Activated CD4-positive, alpha-beta T cell treated with anti-CD3 and anti-CD28 coated beads for 24 hours (primary cell): ENCODE measurements around the gene USP4.
A peak's percentile ranks its signal among the peaks of the same experiment; 100 is the strongest.
"Not testable (repeated sequence)": the region's sequence is repeated elsewhere in the genome, so short reads cannot be mapped to it uniquely, and the experiment has no call there.

Experiments
- DNase-seq, 2 donors: peaks; one replicate each; pipeline ENCODE4 v3.0.0-alpha.2; 2020; ENCODE audit warnings: low read depth in 2 of 2

Gene USP4, protein sequence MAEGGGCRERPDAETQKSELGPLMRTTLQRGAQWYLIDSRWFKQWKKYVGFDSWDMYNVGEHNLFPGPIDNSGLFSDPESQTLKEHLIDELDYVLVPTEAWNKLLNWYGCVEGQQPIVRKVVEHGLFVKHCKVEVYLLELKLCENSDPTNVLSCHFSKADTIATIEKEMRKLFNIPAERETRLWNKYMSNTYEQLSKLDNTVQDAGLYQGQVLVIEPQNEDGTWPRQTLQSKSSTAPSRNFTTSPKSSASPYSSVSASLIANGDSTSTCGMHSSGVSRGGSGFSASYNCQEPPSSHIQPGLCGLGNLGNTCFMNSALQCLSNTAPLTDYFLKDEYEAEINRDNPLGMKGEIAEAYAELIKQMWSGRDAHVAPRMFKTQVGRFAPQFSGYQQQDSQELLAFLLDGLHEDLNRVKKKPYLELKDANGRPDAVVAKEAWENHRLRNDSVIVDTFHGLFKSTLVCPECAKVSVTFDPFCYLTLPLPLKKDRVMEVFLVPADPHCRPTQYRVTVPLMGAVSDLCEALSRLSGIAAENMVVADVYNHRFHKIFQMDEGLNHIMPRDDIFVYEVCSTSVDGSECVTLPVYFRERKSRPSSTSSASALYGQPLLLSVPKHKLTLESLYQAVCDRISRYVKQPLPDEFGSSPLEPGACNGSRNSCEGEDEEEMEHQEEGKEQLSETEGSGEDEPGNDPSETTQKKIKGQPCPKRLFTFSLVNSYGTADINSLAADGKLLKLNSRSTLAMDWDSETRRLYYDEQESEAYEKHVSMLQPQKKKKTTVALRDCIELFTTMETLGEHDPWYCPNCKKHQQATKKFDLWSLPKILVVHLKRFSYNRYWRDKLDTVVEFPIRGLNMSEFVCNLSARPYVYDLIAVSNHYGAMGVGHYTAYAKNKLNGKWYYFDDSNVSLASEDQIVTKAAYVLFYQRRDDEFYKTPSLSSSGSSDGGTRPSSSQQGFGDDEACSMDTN

DNA sequence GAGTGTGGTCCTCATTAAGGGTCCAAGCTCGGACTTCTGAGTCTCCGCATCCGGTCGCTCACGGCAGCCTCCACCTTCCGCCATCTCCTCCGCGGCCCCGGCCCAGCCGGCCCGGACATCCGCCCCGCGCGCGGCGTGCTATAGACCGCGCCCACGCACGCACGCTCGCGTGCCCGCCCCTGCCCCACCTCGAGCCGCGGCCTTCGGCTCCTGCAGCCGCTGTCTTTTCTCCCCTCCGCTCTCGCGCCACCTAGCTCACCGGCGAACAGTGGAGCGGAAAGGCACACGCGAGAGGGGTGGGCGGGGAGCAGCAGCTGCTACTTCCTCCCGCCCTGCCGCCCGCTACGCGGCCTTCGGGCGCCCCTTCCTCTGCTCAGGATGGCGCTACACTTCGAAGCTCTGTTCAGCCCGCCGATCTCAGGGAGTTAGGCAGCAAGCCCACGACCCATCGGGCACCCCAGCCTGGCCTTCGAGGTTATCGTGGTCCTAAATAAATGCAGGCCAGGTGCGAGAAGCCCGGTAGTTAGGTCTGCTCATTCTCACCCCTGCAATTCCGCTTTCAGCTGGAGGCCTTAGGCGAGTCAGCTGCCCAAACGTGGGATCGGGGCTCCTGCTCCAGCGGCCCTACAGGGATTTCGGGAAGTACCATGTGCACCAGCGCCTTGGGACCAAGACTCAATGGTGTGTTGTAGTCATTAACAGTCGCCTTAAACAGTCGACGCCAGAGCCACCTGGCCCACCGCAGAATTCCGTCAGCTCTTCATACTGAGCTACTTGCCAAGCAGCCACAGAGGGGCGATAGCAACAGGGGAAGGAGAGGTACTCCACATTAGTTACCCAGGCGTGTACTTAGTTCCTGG, at the start of gene USP4:
Gene USP4 (minus strand): TSS at position 113 of the 860 bp plus-strand sequence. CDS start 29 bp downstream, at position 84.
- DNase-seq = peak; percentile 90 to 92

GRCh38 chr3:49389297-49389696, 49.4 kb upstream of the USP4 start:
- DNase-seq = no peak

- no peak for DNase-seq
Observed at GRCh38 chr3:49388289-49388820, 48.5 kb upstream of the USP4 start.

GRCh38 chr3:49387721-49388120, 47.9 kb upstream of the USP4 start:
- DNase-seq = no peak

- no peak for DNase-seq
Observed at GRCh38 chr3:49386056-49386756, 46.4 kb upstream of the USP4 start.

DNA sequence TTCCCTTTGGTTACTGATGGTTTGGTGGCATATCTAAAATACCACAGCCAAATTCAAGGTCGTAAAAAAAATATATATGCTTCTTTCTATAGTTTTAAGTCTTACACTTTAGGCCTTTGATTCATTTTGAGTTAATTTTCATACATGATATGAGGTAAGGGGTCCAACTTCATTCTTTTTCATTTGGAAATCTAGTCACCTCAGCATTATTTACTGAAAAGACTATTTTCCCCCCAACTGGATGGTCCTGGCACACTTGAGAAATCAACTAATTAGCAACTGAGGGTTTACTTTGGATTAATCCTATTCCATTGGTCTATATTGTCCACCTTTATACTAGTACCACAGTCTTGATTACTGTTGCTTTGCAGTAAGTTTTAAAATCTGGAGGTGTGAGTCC, 45.8 kb upstream of the USP4 start:
- no peak for DNase-seq

GRCh38 chr3:49383387-49383786, 43.5 kb upstream of the USP4 start:
- DNase-seq = no peak

DNA sequence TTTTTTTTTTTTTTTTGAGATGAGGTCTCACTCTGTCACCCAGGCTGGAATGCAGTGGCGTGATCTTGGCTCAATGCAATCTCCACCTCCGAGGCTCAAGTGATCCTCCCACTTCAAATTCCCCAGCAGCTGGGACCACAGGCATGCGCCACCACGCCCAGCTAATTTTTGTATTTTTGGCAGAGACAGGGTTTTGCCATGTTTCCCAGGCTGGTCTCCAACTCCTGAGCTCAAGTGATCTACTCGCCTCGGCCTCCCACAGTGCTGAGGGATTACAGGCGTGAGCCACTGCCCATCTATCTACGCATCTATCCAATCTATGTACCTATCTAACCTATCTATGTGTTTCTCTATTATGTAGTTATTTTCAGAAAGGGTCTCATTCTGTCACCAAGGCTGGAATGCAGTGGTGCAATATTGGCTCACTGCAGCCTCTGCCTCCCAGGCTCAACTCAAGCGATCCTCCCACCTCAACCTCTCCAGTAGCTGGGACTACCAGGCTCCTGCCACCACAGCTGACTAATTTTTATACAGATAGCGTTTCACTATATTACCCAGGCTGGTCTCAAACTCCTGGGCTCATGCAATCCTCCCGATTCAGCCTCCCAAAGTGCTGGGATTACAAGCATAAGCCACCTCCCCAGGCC, 38.5 kb upstream of the USP4 start:
- DNase-seq = no peak

DNA sequence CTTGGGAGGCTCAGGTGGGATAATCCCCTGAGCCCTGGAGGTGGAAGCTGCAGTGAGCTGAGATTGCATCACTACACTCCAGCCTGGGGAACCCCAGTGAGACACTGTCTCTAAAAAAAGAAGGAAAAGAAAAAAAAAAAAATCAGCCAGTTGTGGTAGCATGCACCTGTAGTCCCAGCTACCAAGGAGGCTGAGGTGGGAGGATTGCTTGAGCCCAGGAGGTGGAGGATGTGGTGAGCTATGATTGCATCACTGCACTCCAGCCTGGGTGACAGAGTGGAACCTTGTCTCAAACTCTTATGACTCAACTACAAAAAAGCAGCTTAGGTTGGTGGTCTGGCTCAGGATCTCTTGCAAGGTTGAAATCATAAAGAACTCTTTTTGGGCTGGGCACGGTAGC, 37.6 kb upstream of the USP4 start:
- DNase-seq = peak; percentile 8 to 22

- no peak for DNase-seq
Observed at GRCh38 chr3:49371946-49372345, 32.1 kb upstream of the USP4 start.

- DNase-seq = no peak
Observed at GRCh38 chr3:49370585-49371290, 30.9 kb upstream of the USP4 start.

DNA sequence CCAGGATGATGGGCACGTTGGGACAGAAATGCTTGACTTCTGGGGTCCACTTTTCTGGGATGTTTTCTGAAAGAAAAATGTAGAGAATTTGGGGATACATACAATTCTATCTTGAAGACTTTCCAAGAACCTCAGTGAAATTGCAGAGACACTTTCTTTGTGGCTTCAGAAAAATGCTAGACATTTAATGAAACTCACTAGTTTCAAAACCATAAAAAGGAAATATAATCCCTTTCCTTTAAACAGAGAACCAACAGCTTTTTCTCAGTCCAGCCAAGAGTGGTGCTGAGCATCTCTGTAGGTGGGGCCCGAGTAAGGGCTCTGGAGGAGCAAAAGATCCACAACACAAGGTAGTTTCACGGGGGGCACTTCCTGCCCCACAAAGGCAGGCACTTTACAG, 22.7 kb upstream of the USP4 start:
- no peak for DNase-seq

DNA sequence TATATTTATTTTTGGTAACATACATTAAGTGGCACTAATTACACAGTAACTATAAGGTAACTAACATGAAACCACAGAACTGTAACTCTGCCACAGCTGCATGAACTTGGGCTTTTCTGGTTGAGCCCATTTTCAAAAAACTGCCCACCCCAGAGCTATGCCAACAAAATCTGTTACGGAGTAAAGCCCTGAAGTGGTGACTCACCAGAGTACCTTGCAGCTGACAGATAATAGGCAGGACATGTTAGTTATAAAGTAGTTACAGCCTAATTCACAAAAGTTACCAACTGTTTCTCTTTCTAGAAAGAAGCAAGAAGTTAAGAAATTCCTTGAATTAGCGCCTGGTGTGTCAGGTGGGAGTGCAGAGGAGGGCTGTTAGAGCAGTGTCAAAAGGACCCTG, 19.8 kb upstream of the USP4 start:
- no peak for DNase-seq

DNA sequence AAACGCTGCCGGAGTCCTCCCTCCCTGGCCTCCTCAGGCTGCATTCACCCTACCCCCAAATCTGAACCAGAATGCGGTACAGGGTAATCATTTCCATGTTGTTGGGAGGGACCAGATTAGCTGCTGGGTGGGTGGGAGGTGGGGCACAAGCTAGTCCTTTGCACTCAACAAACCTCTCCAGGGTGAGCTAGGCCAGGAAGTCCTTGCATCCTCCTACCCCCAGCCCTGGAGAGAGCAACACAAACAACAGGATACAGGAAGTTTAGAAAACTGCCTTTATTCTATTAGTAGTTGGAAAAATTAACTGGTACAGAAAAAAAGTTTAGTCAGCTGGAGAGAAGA, 19.0 kb upstream of the USP4 start:
- DNase-seq = no peak

DNA sequence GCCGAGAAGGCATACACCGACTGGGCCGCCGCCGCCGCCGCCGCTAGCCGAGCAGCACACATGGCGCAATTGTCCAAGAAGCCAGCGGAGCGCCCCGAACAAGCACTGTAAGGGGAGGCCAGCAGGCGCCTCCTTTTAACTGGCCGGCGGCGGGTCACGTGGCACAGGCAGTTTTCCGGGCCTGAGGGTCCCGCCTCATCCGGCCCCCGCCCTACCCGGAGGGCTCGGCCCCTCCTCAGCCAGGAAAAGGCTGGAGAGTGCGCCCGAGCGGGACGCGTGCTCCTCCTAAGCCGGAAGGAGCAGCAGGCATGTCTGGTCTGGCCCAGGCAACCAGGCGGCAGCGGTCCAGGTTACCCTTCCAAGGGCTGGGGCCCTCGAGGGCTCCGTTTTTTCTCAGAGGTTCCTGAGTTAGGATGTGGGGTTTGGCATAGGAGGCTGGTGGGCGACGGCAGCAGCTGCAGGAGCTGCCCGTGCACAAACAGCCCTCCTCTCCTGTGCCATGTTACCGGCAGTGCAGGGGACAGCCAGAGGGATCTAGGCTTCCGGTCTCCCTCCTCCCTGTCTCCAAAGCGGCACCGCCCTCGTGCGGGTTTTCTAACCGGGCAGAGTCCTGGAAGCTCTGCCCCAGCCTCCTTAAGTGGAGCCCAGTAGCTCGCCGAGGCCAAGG, 18.5 kb upstream of the USP4 start, which contains the start of gene GPX1:
Gene GPX1 (minus strand): TSS at position 137 of the 667 bp plus-strand sequence. CDS start 75 bp downstream, at position 62.
- peak; percentile 68 to 84 for DNase-seq

GRCh38 chr3:49357443-49358216, 17.8 kb upstream of the USP4 start:
- DNase-seq = peak in 1 of 2 donors; percentile 43

- not testable (repeated sequence) for DNase-seq
Observed at GRCh38 chr3:49357095-49357442, 17.2 kb upstream of the USP4 start.

DNA sequence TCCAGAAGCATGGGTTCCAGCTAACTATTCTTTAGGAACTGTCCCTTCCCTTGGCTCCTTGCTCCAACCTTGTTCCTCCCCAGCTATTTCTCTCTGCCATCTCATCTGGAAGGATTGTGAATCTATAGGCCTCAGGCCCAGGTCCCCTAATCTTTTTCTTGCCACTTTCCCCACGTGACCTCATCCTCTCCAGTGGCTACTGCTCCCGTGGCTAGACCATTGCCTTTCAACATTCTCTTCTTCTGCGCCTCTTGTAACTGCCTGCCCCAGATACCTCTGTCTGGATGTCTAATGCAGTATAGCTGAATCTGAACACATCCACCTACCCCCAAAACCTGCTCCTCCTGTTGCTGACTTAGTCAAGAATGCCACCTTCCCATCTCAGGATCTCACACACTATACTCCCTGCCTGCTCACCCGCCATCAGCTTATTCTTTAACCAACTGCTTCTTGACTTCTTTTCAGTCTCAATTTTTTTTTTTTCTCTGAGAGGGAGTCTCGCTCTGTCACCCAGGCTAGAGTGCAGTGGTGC, 13.1 kb upstream of the USP4 start:
- no peak for DNase-seq
